ENCODE data around the gene BUD23.
"Not testable (repeated sequence)": the region's sequence is repeated elsewhere in the genome, so short reads cannot be mapped to it uniquely, and the experiment has no call there.

The BUD23 gene

GRCh38 chr7:73716318-73716890, 33.0 kb downstream of the BUD23 start:
- Histone ChIP-seq H3K27ac (no peak overlapping the region), H3K4me3 (no peak overlapping the region)

GRCh38 chr7:73717025-73717807, 33.8 kb downstream of the BUD23 start:
- peak overlapping the region in 3 of 21 experiments; percentile 18 to 77 (median 62) for H3K27ac ChIP-seq
- peak overlapping the region in 1 of 7 experiments; percentile 74 for H3K4me3 ChIP-seq

GRCh38 chr7:73717991-73718405, 34.6 kb downstream of the BUD23 start:
- H3K27ac ChIP-seq = peak overlapping the region in 7 of 21 experiments; percentile 25 to 77 (median 62)
- H3K4me3 ChIP-seq = peak overlapping the region in 6 of 7 experiments; percentile 46 to 82 (median 74)

GRCh38 chr7:73718438-73718881, 35.1 kb downstream of the BUD23 start:
- peak overlapping the region in 13 of 21 experiments; percentile 25 to 78 (median 62) for H3K27ac ChIP-seq
- peak overlapping the region; percentile 46 to 82 (median 74) for H3K4me3 ChIP-seq

GRCh38 chr7:73718905-73719805, 35.8 kb downstream of the BUD23 start, which contains the start of gene STX1A:
STX1A (minus strand) TSS chr7:73719669; CDS start chr7:73719631, 38 bp downstream.
- peak within 1 kb of the TSS in 14 of 21 experiments; percentile 22 to 78 (median 62) for H3K27ac ChIP-seq

GRCh38 chr7:73719806-73720169, 36.4 kb downstream of the BUD23 start:
- peak overlapping the region in 5 of 7 experiments; percentile 14 to 82 (median 74) for H3K4me3 ChIP-seq
- no peak overlapping the region for H3K27ac ChIP-seq

More at GRCh38 chr7:73718905-73719805, 35.8 kb downstream of the BUD23 start, which contains the start of gene STX1A:
- H3K4me3 ChIP-seq = peak within 1 kb of the TSS; percentile 46 to 82 (median 74)

GRCh38 chr7:73720443-73720842, 37.0 kb downstream of the BUD23 start:
- not testable (repeated sequence) for H3K4me3 ChIP-seq, H3K27ac ChIP-seq

- Histone ChIP-seq H3K4me3 (no peak overlapping the region), H3K27ac (no peak overlapping the region)
Measured at GRCh38 chr7:73721377-73721817, 38.0 kb downstream of the BUD23 start.

GRCh38 chr7:73722182-73722581, 38.8 kb downstream of the BUD23 start:
- H3K27ac ChIP-seq, H3K4me3 ChIP-seq: not testable (repeated sequence)

- Histone ChIP-seq H3K27ac (no peak overlapping the region), H3K4me3 (no peak overlapping the region)
Measured at GRCh38 chr7:73722785-73723184, 39.4 kb downstream of the BUD23 start.

- Histone ChIP-seq H3K27ac (no peak overlapping the region), H3K4me3 (no peak overlapping the region)
Measured at GRCh38 chr7:73723813-73724212, 40.4 kb downstream of the BUD23 start.

- Histone ChIP-seq H3K27ac (no peak overlapping the region), H3K4me3 (no peak overlapping the region)
Measured at GRCh38 chr7:73726083-73726466, 42.7 kb downstream of the BUD23 start.

GRCh38 chr7:73727952-73728351, 44.6 kb downstream of the BUD23 start:
- H3K27ac ChIP-seq = no peak overlapping the region
- H3K4me3 ChIP-seq = no peak overlapping the region

- H3K27ac ChIP-seq = no peak overlapping the region
- H3K4me3 ChIP-seq = no peak overlapping the region
Measured at GRCh38 chr7:73728551-73728950, 45.2 kb downstream of the BUD23 start.

GRCh38 chr7:73730485-73730884, 47.1 kb downstream of the BUD23 start:
- Histone ChIP-seq H3K27ac (no peak overlapping the region), H3K4me3 (no peak overlapping the region)

GRCh38 chr7:73732397-73732796, 49.0 kb downstream of the BUD23 start:
- no peak overlapping the region for H3K27ac ChIP-seq

GRCh38 chr7:73734619-73735527, 51.5 kb downstream of the BUD23 start:
- H3K27ac ChIP-seq = peak overlapping the region in 13 of 21 experiments; percentile 5 to 71 (median 51)

More at GRCh38 chr7:73732397-73732796, 49.0 kb downstream of the BUD23 start:
- no peak overlapping the region for H3K4me3 ChIP-seq

GRCh38 chr7:73735528-73735905, 52.1 kb downstream of the BUD23 start:
- peak overlapping the region in 8 of 21 experiments; percentile 5 to 71 (median 52) for H3K27ac ChIP-seq
- no peak overlapping the region for H3K4me3 ChIP-seq

More at GRCh38 chr7:73734619-73735527, 51.5 kb downstream of the BUD23 start:
- H3K4me3 ChIP-seq = no peak overlapping the region

GRCh38 chr7:73736885-73737284, 53.5 kb downstream of the BUD23 start:
- H3K4me3 ChIP-seq = no peak overlapping the region

More at GRCh38 chr7:73736885-73737284, 53.5 kb downstream of the BUD23 start:
- H3K27ac ChIP-seq = no peak overlapping the region
